H9 (cell line): Measurements from ENCODE around the gene MED27. TPM values are rescaled to one million over a fixed set of nuclear protein-coding genes. Genes with fewer than 3 reads are reported as not detected.

ENCODE experiments used
- DNase-seq: peaks from one replicate; pipeline ENCODE4 v3.0.0-alpha.2; 2017
- H2AFZ ChIP-seq: one replicate; pipeline ENCODE4 v1.6.1; 2013; ENCODE audit warnings: mild to moderate bottlenecking, low read length, control low read depth, moderate library complexity
- H2AK5ac ChIP-seq: 2 replicates; pipeline ENCODE4 v1.6.1; 2013; ENCODE audit warnings: low read length, control low read depth, mixed read lengths; ENCODE audit not compliant: insufficient read length
- H2BK120ac ChIP-seq: one replicate; pipeline ENCODE4 v1.6.1; 2013; ENCODE audit warnings: low read depth, mild to moderate bottlenecking, low read length, control low read depth, inconsistent platforms; ENCODE audit not compliant: poor library complexity, severe bottlenecking
- H2BK12ac ChIP-seq: 2 replicates; pipeline ENCODE4 v1.6.1; 2013; ENCODE audit warnings: low read length, control low read depth, mixed read lengths, low read depth; ENCODE audit not compliant: insufficient read length
- H2BK15ac ChIP-seq: 2 replicates; pipeline ENCODE4 v1.6.1; 2013; ENCODE audit warnings: low read depth, low read length, control low read depth
- H2BK20ac ChIP-seq: one replicate; pipeline ENCODE4 v1.6.1; 2013; ENCODE audit warnings: low read depth, mild to moderate bottlenecking, low read length, control low read depth, inconsistent platforms; ENCODE audit not compliant: poor library complexity, severe bottlenecking
- H2BK5ac ChIP-seq: 2 replicates; pipeline ENCODE4 v1.6.1; 2013; ENCODE audit warnings: low read length, control low read depth, mixed read lengths; ENCODE audit not compliant: insufficient read length
- H3K14ac ChIP-seq: 2 replicates; pipeline ENCODE4 v1.6.1; 2013; ENCODE audit warnings: low read length, control low read depth; ENCODE audit not compliant: insufficient read depth
- H3K18ac ChIP-seq: 2 replicates; pipeline ENCODE4 v1.6.1; 2013; ENCODE audit warnings: low read depth, mild to moderate bottlenecking, mixed read lengths, low read length, control low read depth; ENCODE audit not compliant: insufficient read length
- H3K23ac ChIP-seq: 2 replicates; pipeline ENCODE4 v1.6.1; 2013; ENCODE audit warnings: low read length, control low read depth, mixed read lengths, low read depth; ENCODE audit not compliant: insufficient read length
- H3K23me2 ChIP-seq: 2 replicates; pipeline ENCODE4 v1.6.1; 2013; ENCODE audit warnings: low read depth, mild to moderate bottlenecking, mixed read lengths, low read length, control low read depth; ENCODE audit not compliant: insufficient read length, poor library complexity, severe bottlenecking
- H3K27ac ChIP-seq: 2 replicates; pipeline ENCODE4 v1.5.1; 2013; ENCODE audit warnings: low read length, control low read depth, mixed read lengths, low read depth; ENCODE audit not compliant: insufficient read length
- H3K27me3 ChIP-seq: 2 replicates; pipeline ENCODE4 v1.6.1; 2013; ENCODE audit warnings: low read length, control low read depth, inconsistent platforms; ENCODE audit not compliant: insufficient read depth
- H3K4ac ChIP-seq: 2 replicates; pipeline ENCODE4 v1.6.1; 2013; ENCODE audit warnings: low read depth, mild to moderate bottlenecking, control low read depth, inconsistent platforms, low read length, moderate library complexity
- H3K4me1 ChIP-seq: 2 replicates; pipeline ENCODE4 v1.6.1; 2013; ENCODE audit warnings: low read length, control low read depth, inconsistent platforms; ENCODE audit not compliant: insufficient read depth
- H3K4me2 ChIP-seq: 2 replicates; pipeline ENCODE4 v1.6.1; 2013; ENCODE audit warnings: low read length, control low read depth, mixed read lengths; ENCODE audit not compliant: insufficient read length, insufficient read depth
- H3K56ac ChIP-seq: 2 replicates; pipeline ENCODE4 v1.6.1; 2013; ENCODE audit warnings: low read depth, mild to moderate bottlenecking, mixed read lengths, low read length, control low read depth; ENCODE audit not compliant: insufficient read length
- H3K79me1 ChIP-seq: 2 replicates; pipeline ENCODE4 v1.6.1; 2013; ENCODE audit warnings: low read depth, mild to moderate bottlenecking, moderate library complexity, low read length, control low read depth, inconsistent platforms; ENCODE audit not compliant: insufficient read depth, poor library complexity, severe bottlenecking
- H3K79me2 ChIP-seq: 2 replicates; pipeline ENCODE4 v1.6.1; 2013; ENCODE audit warnings: low read length, control low read depth, inconsistent platforms; ENCODE audit not compliant: insufficient read depth
- H3K9ac ChIP-seq: 2 replicates; pipeline ENCODE4 v1.6.1; 2013; ENCODE audit warnings: low read length, control low read depth, mixed read lengths; ENCODE audit not compliant: insufficient read length; ENCODE audit errors: extremely low read depth
- H3K9me3 ChIP-seq: one replicate; pipeline ENCODE4 v1.6.1; 2013; ENCODE audit warnings: low read depth, low read length, inconsistent platforms; ENCODE audit not compliant: control insufficient read depth
- H3T11ph ChIP-seq: one replicate; pipeline ENCODE4 v1.6.1; 2013; ENCODE audit warnings: mild to moderate bottlenecking, low read length, control low read depth, inconsistent platforms
- H4K20me1 ChIP-seq: one replicate; pipeline ENCODE4 v1.6.1; 2013; ENCODE audit not compliant: control insufficient read depth, insufficient read length, insufficient read depth
- H4K5ac ChIP-seq: 2 replicates; pipeline ENCODE4 v1.6.1; 2013; ENCODE audit warnings: low read depth, mild to moderate bottlenecking, mixed read lengths, low read length, control low read depth; ENCODE audit not compliant: insufficient read length
- H4K8ac ChIP-seq: replicated peaks from 2 replicates; pipeline ENCODE4 v1.6.1; 2013; ENCODE audit warnings: low read length, control low read depth, mixed read lengths, low read depth; ENCODE audit not compliant: insufficient read length
- H4K91ac ChIP-seq: 2 replicates; pipeline ENCODE4 v1.6.1; 2013; ENCODE audit warnings: low read depth, mild to moderate bottlenecking, moderate library complexity, mixed read lengths, low read length, control low read depth; ENCODE audit not compliant: insufficient read length
- H3K27ac Mint-ChIP-seq, 3 experiments: 2 replicates in 2 of 3; 3 replicates in 1 of 3; pipeline ENCODE4 v1.8.0; 2020 to 2021; ENCODE audit warnings: mixed read lengths in 3 of 3, mild to moderate bottlenecking in 1 of 3, moderate library complexity in 1 of 3
- H3K27me3 Mint-ChIP-seq: 2 replicates; pipeline ENCODE4 v1.8.0; 2021; ENCODE audit warnings: low read depth, mild to moderate bottlenecking, moderate library complexity, mixed read lengths
- H3K36me3 Mint-ChIP-seq, 3 experiments: 2 replicates in 2 of 3; 3 replicates in 1 of 3; pipeline ENCODE4 v1.8.0; 2020 to 2021; ENCODE audit warnings: low read depth in 3 of 3, mixed read lengths in 3 of 3; ENCODE audit not compliant: insufficient read depth in 1 of 3
- H3K4me1 Mint-ChIP-seq, 2 experiments: 2 replicates each; pipeline ENCODE4 v1.8.0; 2020; ENCODE audit warnings: mixed read lengths in 2 of 2
- H3K4me3 Mint-ChIP-seq, 2 experiments: 2 replicates in 1 of 2; 3 replicates in 1 of 2; pipeline ENCODE4 v1.8.0; 2020 to 2021; ENCODE audit warnings: mild to moderate bottlenecking in 2 of 2, mixed read lengths in 2 of 2, moderate library complexity in 1 of 2
- H3K9me3 Mint-ChIP-seq, 2 experiments: 2 replicates in 1 of 2; 3 replicates in 1 of 2; pipeline ENCODE4 v1.8.0; 2020; ENCODE audit warnings: mild to moderate bottlenecking in 2 of 2, mixed read lengths in 2 of 2, moderate library complexity in 1 of 2
- CTCF ChIP-seq: fragments of 200-600 bp; sonication (generic); conservative IDR thresholded peaks from 3 replicates; pipeline ENCODE4 v1.8.0; 2021; ENCODE audit warnings: antibody characterized with exemption, mild to moderate bottlenecking
- WGBS: extraction: QIAGEN DNeasy Blood & Tissue Kit; methylation state at CpG from one replicate; pipeline ENCODE4 v1.1.7; 2013; ENCODE audit warnings: missing lambda C conversion rate, low lambda C conversion rate, mixed read lengths; ENCODE audit not compliant: insufficient read length; ENCODE audit errors: extremely low coverage; 5-methylcytosine and 5-hydroxymethylcytosine counted together
- total RNA-seq: library from RNA; stranded (reverse); gene quantifications from 2 replicates; pipeline ENCODE4 v1.2.1, GENCODE V29; 2021

Gene MED27
- total RNA-seq, 1 experiment from 2014 or later, result 33.5 TPM

GRCh38 chr9:132125361-132125760, 45.7 kb upstream of the MED27 start:
- H2BK20ac ChIP-seq, result no peak overlapping the region
- no peak overlapping the region for H2BK5ac ChIP-seq
- no peak overlapping the region for H3T11ph ChIP-seq
- no peak overlapping the region for H3K56ac ChIP-seq
- peak overlapping the region in 1 of 2 experiments; percentile 36; a peak in 2 of 5 replicates for H3K4me3 Mint-ChIP-seq
- no peak overlapping the region for H3K27ac Mint-ChIP-seq
- peaks cover 10% of the 10 kb centered on the region for H3K27me3 Mint-ChIP-seq
- H3K14ac ChIP-seq, result no peak overlapping the region
- no peak overlapping the region for H2BK12ac ChIP-seq
- H3K18ac ChIP-seq, result no peak overlapping the region
- H2AFZ ChIP-seq, result no peak overlapping the region
- H4K20me1 ChIP-seq, result no peaks in the 10 kb centered on the region
- WGBS, result no CpG with 5 or more reads among the region's 7 CpGs
- H4K91ac ChIP-seq, result no peak overlapping the region
- H3K23ac ChIP-seq, result no peak overlapping the region
- peaks cover 4% of the 10 kb centered on the region in 2 experiments; a peak in 3 of 5 replicates for H3K9me3 Mint-ChIP-seq
- peak; percentile 83 for DNase-seq
- peaks cover 60 to 75% of the 10 kb centered on the region in 2 experiments for H3K4me1 Mint-ChIP-seq
- no peaks in the 10 kb centered on the region for H3K23me2 ChIP-seq
- no peak overlapping the region for H2AK5ac ChIP-seq
- no peak overlapping the region for H4K5ac ChIP-seq
- TF ChIP-seq CTCF, result no peak
- H3K79me2 ChIP-seq, result no peaks in the 10 kb centered on the region
- H2BK120ac ChIP-seq, result no peak overlapping the region
- H4K8ac ChIP-seq, result no peak overlapping the region
- H3K27me3 ChIP-seq, result no peaks in the 10 kb centered on the region
- H3K9ac ChIP-seq, result no peak overlapping the region
- peak overlapping the region; percentile 34 for H3K4me2 ChIP-seq
- no peak overlapping the region for H2BK15ac ChIP-seq
- no peak overlapping the region for H3K27ac ChIP-seq
- no peak overlapping the region for H3K4ac ChIP-seq
- no peaks in the 10 kb centered on the region for H3K79me1 ChIP-seq
- peaks cover 21% of the 10 kb centered on the region for H3K4me1 ChIP-seq
- no peaks in the 10 kb centered on the region for H3K36me3 Mint-ChIP-seq
- no peaks in the 10 kb centered on the region for H3K9me3 ChIP-seq
